Epithelial cell of prostate (primary cell): ENCODE results near the gene ERICH4.
"Not testable (repeated sequence)": the region's sequence is repeated elsewhere in the genome, so short reads cannot be mapped to it uniquely, and the experiment has no call there.

Source experiments
- DNase-seq: peaks from one replicate; pipeline ENCODE4 v3.0.0-alpha.2; 2011; ENCODE audit warnings: low read depth, low spot score
- H3K27ac ChIP-seq: fragments of 450-650 bp; 2 replicates; pipeline ENCODE4 v1.5.1; 2017; ENCODE audit warnings: mild to moderate bottlenecking

ERICH4 gene

DNA sequence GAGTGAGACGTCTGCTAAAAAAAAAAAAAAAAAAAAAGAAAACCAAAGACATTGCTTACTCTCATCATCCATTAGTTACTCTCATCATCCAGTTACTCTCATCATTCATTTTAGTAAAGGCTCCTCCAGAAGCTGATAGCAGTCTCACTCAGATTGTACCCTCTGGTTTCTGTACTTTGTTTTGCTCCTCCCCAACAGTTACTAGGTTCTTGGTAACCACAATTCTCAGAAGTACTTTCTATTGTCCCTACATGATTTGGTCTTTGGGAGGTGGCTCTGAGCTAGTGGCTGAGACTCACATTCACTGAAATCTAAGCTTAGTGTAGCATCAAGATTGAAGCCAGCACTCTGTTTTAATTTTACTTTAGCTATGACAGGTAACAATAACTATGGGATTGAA lies 14.3 kb downstream of the ERICH4 start:
- no peak overlapping the region for H3K27ac ChIP-seq
- no peak for DNase-seq

GRCh38 chr19:41462497-41462896 lies 19.5 kb downstream of the ERICH4 start:
- no peak overlapping the region for H3K27ac ChIP-seq
- DNase-seq = no peak

GRCh38 chr19:41463257-41464256 lies 20.6 kb downstream of the ERICH4 start:
- DNase-seq, H3K27ac ChIP-seq: not testable (repeated sequence)

GRCh38 chr19:41476583-41476982 lies 33.6 kb downstream of the ERICH4 start:
- no peak for DNase-seq
- H3K27ac ChIP-seq = no peak overlapping the region

DNA sequence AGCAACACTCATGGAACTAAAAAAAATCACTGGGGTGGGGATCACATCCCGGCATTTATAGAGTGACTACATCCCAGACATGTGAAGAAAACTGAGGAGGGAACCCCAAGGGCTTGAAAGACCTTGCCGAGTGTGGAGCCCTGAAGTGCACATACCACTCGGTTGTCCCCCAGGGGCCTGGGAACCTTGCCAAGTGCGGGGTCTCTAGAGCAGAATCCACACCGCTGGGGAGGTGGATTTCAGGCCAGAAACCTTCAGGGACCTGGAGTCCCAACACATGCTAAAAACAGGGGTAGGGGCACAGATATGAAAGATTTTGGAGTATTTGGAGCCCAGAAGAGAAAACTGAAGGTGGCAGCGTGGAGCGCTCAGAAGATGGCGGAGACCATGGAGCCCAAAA lies 35.2 kb downstream of the ERICH4 start:
- no peak overlapping the region for H3K27ac ChIP-seq
- DNase-seq = no peak

DNA sequence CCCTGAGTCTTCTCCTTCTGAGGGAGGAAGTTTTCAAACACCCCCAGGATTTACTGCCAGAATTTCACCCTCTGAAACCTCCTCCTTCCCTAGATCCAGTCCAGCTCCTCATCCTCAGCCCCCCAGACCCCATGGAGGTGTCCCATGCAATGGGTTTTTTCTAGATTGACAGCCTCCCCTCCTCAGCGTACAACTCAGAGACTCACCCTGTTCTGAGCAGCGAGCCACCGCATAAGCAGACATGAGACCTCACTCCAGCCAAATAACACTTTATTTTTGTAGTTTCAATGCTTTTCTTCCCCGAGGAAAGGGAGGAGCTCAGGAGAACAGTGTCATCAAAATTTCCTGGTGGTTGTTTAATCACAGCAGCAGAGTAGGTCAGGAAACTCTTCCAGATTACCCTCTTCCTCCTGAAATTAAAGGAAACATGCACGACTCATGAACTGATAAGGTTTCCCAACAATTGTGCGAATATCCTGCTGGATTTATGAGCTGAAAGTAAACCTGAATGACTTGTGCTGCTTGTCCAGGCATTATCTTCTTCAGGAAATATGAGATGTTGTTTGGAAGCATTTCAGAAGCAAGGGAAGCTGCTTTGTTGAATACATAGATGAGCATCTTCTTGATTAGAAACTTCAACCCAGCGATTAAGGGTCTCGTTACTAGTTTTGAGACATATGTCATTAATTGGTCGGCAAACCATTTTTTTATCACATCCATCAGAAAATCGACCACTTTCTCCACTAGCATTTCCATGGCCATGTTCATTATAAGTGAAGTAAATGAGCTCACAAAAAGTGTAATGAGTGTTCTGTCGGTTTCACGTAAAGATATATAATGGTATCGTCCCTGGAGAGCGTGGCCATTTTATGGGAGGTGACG lies 36.2 kb downstream of the ERICH4 start:
- no peak overlapping the region for H3K27ac ChIP-seq
- no peak for DNase-seq

GRCh38 chr19:41479757-41480191 lies 36.8 kb downstream of the ERICH4 start:
- no peak for DNase-seq
- no peak overlapping the region for H3K27ac ChIP-seq

DNA sequence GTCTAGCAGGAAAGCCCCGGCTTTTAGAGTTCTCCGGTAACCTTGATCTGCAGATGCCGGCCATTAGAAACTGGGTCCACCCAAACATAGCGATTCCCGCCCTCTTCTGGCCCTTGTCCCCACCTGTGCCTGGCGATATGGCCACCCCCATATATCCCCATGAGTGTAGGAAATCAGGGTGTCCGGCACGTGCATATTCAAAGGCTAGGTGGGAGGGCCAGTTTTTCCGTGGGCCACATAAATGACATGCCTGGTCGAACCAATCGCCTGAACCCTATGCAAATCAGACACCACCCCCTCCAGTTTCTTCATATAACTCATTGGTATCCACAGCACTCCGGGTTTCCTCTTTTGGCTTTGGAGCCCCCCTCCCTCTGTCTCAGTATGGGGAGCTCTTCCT lies 37.4 kb downstream of the ERICH4 start:
- DNase-seq = no peak
- no peak overlapping the region for H3K27ac ChIP-seq

- no peak for DNase-seq
- H3K27ac ChIP-seq = no peak overlapping the region
Observed at GRCh38 chr19:41484822-41485221, 41.9 kb downstream of the ERICH4 start.

DNA sequence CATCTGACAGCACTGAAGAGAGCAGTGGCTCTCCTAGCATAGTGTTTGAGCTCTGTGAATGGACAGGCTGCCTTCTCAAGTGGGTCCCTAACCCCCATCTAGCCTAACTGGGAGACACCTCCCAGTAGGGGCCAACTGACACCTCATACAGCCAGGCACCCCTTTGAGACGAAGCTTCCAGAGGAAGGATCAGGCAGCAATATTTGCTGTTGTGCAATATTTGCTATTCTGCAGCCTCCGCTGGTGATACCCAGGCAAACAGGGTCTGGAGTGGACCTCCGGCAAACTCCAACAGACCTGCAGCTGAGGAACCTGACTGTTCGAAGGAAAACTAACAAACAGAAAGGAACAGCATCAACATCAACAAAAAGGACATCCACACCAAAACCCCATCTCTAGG lies 44.0 kb downstream of the ERICH4 start:
- not testable (repeated sequence) for DNase-seq, H3K27ac ChIP-seq

GRCh38 chr19:41492843-41493242 lies 49.9 kb downstream of the ERICH4 start:
- no peak overlapping the region for H3K27ac ChIP-seq
- no peak for DNase-seq
